ENCODE results near the gene TRAF3IP1.
A peak's percentile ranks its signal among the peaks of the same experiment; 100 is the strongest.
"Not testable (repeated sequence)": the region's sequence is repeated elsewhere in the genome, so short reads cannot be mapped to it uniquely, and the experiment has no call there.

TRAF3IP1 gene

GRCh38 chr2:238344517-238344916 lies 24.2 kb downstream of the TRAF3IP1 start:
- DNase-seq: no peak

- DNase-seq: no peak
These were observed 25.1 kb downstream of the TRAF3IP1 start for GRCh38 chr2:238345297-238345968.

- DNase-seq: no peak
These were observed 26.2 kb downstream of the TRAF3IP1 start for GRCh38 chr2:238346544-238346943.

GRCh38 chr2:238350150-238350897 lies 30.0 kb downstream of the TRAF3IP1 start:
- DNase-seq: no peak

GRCh38 chr2:238351315-238351714 lies 31.0 kb downstream of the TRAF3IP1 start:
- no peak for DNase-seq

GRCh38 chr2:238352361-238352760 lies 32.0 kb downstream of the TRAF3IP1 start:
- DNase-seq: no peak

- no peak for DNase-seq
These were observed 38.5 kb downstream of the TRAF3IP1 start for GRCh38 chr2:238358769-238359168.

- no peak for DNase-seq
These were observed 39.1 kb downstream of the TRAF3IP1 start for GRCh38 chr2:238359403-238359802.

- no peak for DNase-seq
These were observed 41.6 kb downstream of the TRAF3IP1 start for GRCh38 chr2:238361877-238362276.

- DNase-seq: no peak
These were observed 42.3 kb downstream of the TRAF3IP1 start for GRCh38 chr2:238362626-238363025.

- no peak for DNase-seq
These were observed 49.3 kb downstream of the TRAF3IP1 start for GRCh38 chr2:238369591-238370040.

GRCh38 chr2:238370094-238370822 lies 49.9 kb downstream of the TRAF3IP1 start:
- DNase-seq: no peak

GRCh38 chr2:238370823-238371372 lies 50.6 kb downstream of the TRAF3IP1 start:
- peak; percentile 75 for DNase-seq

- not testable (repeated sequence) for DNase-seq
These were observed 52.0 kb downstream of the TRAF3IP1 start for GRCh38 chr2:238372277-238372676.

GRCh38 chr2:238376884-238377391 lies 56.6 kb downstream of the TRAF3IP1 start:
- peak; percentile 78 for DNase-seq

GRCh38 chr2:238378230-238379095 lies 58.1 kb downstream of the TRAF3IP1 start:
- DNase-seq: no peak

- peak; percentile 64 for DNase-seq
These were observed 58.9 kb downstream of the TRAF3IP1 start for GRCh38 chr2:238379096-238379810.

- no peak for DNase-seq
These were observed 60.0 kb downstream of the TRAF3IP1 start for GRCh38 chr2:238380336-238380735.

GRCh38 chr2:238380785-238381184 lies 60.5 kb downstream of the TRAF3IP1 start:
- DNase-seq: no peak

GRCh38 chr2:238381341-238382115 lies 61.2 kb downstream of the TRAF3IP1 start:
- DNase-seq: peak; percentile 47

GRCh38 chr2:238382381-238382781 lies 62.1 kb downstream of the TRAF3IP1 start:
- peak; percentile 78 for DNase-seq

Measured in inflammatory macrophage treated with lipopolysaccharide for 4 hours (primary cell).